GM12873 (cell line): ENCODE data around the gene NOS1AP.

Source experiments
- CTCF ChIP-seq: IDR thresholded peaks from 2 replicates; pipeline ENCODE4 v1.5.1; 2012; ENCODE audit warnings: low read depth, mild to moderate bottlenecking, moderate library complexity, low read length, control low read depth; ENCODE audit not compliant: insufficient read depth; ENCODE audit errors: missing control alignments

NOS1AP gene

GRCh38 chr1:162234571-162234970 lies 165.1 kb downstream of the NOS1AP start:
- no peak for TF ChIP-seq CTCF

GRCh38 chr1:162235241-162235800 lies 165.8 kb downstream of the NOS1AP start:
- TF ChIP-seq CTCF, result no peak

- no peak for TF ChIP-seq CTCF
Observed at GRCh38 chr1:162236201-162236600, 166.7 kb downstream of the NOS1AP start.

- no peak for TF ChIP-seq CTCF
Observed at GRCh38 chr1:162236618-162237017, 167.1 kb downstream of the NOS1AP start.

- TF ChIP-seq CTCF, result no peak
Observed at GRCh38 chr1:162240577-162240976, 171.1 kb downstream of the NOS1AP start.

- no peak for TF ChIP-seq CTCF
Observed at GRCh38 chr1:162242804-162243203, 173.3 kb downstream of the NOS1AP start.

GRCh38 chr1:162248854-162249535 lies 179.5 kb downstream of the NOS1AP start:
- no peak for TF ChIP-seq CTCF
